Breast epithelium (tissue), 3 donors: ENCODE data around the gene IMP3.

Source experiments
- POLR2A ChIP-seq: fragments of 450-650 bp; IDR thresholded peaks from one replicate; pipeline ENCODE4 v1.6.1; 2016; ENCODE audit warnings: antibody characterized with exemption, mild to moderate bottlenecking, moderate library complexity
- TF ChIP-seq, protein P1 (sequence below), 3 donors: fragments of 450-650 bp; IDR thresholded peaks; one replicate each; pipeline ENCODE4 v1.5.1; 2016 to 2017; ENCODE audit warnings: antibody characterized with exemption in 3 of 3, mild to moderate bottlenecking in 3 of 3, moderate library complexity in 3 of 3

DNA sequence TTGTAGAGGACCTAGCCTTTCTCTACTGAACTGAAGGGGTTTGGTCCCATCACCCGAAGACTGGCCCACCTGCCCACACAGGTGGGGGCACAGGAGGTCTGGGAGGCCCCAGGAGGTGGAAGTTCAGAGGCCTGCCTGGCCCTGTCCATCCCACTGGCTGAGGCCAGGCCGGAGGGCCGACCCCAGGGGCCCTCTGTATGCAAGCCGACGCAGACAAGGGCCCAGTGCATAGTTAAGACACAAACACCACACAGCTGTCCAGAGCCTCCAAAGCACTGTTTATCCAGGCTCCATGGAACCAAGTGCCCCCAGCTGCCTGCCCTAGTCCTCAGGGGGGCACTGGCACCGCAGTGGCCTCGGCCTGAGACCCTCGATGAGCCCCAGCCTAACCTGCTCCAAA, 34.3 kb upstream of the IMP3 start:
- TF ChIP-seq, protein P1, sequence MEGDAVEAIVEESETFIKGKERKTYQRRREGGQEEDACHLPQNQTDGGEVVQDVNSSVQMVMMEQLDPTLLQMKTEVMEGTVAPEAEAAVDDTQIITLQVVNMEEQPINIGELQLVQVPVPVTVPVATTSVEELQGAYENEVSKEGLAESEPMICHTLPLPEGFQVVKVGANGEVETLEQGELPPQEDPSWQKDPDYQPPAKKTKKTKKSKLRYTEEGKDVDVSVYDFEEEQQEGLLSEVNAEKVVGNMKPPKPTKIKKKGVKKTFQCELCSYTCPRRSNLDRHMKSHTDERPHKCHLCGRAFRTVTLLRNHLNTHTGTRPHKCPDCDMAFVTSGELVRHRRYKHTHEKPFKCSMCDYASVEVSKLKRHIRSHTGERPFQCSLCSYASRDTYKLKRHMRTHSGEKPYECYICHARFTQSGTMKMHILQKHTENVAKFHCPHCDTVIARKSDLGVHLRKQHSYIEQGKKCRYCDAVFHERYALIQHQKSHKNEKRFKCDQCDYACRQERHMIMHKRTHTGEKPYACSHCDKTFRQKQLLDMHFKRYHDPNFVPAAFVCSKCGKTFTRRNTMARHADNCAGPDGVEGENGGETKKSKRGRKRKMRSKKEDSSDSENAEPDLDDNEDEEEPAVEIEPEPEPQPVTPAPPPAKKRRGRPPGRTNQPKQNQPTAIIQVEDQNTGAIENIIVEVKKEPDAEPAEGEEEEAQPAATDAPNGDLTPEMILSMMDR (IDR thresholded peaks at IDR 0.05): no peak
- no peak for TF ChIP-seq POLR2A
